Transverse colon (tissue), 4 donors: ENCODE results near the gene PSMF1. TPM values are rescaled to one million over a fixed set of nuclear protein-coding genes. Genes with fewer than 3 reads are reported as not detected.

Experiments
- DNase-seq: peaks from one replicate; pipeline ENCODE4 v3.0.0-alpha.2; 2019
- H3K27ac ChIP-seq, 4 donors: fragments of 200-600 bp; sonication (generic); 2 replicates each; pipeline ENCODE4 v1.5.1; 2016 to 2018; ENCODE audit warnings: inconsistent platforms in 4 of 4
- H3K27me3 ChIP-seq: fragments of 200-600 bp; sonication (generic); 2 replicates; pipeline ENCODE4 v1.5.1; 2017; ENCODE audit warnings: inconsistent platforms
- H3K36me3 ChIP-seq, 4 donors: fragments of 200-600 bp; sonication (generic); 2 replicates each; pipeline ENCODE4 v1.5.1; 2017 to 2019; ENCODE audit warnings: inconsistent platforms in 4 of 4
- H3K4me1 ChIP-seq, 4 donors: fragments of 200-600 bp; sonication (generic); 2 replicates each; pipeline ENCODE4 v1.5.1; 2017 to 2020; ENCODE audit warnings: inconsistent platforms in 4 of 4
- H3K4me3 ChIP-seq, 4 donors: fragments of 200-600 bp; sonication (generic); 1 replicate in 1 of 4; 2 replicates in 3 of 4; pipeline versions ENCODE4 v1.5.1 to v1.6.1; 2017 to 2019; ENCODE audit warnings: inconsistent platforms in 4 of 4
- H3K9me3 ChIP-seq, 2 donors: fragments of 200-600 bp; sonication (generic); 2 replicates each; pipeline ENCODE4 v1.5.1; 2017 to 2019; ENCODE audit warnings: inconsistent platforms in 2 of 2
- EP300 ChIP-seq: sonication (generic); formaldehyde crosslinking; IDR thresholded peaks from one replicate; pipeline ENCODE4 v1.6.1; 2017; ENCODE audit warnings: antibody characterized with exemption, low read depth
- POLR2A ChIP-seq: fragments of 450-650 bp; IDR thresholded peaks from one replicate; pipeline ENCODE4 v1.6.1; 2016; ENCODE audit warnings: antibody characterized with exemption, mild to moderate bottlenecking, moderate library complexity
- POLR2AphosphoS5 ChIP-seq, 3 donors: sonication (generic); formaldehyde crosslinking; IDR thresholded peaks; one replicate each; pipeline ENCODE4 v1.6.1; 2016; ENCODE audit warnings: antibody characterized with exemption in 3 of 3
- WGBS, 2 donors: methylation state at CpG; one replicate each; pipeline ENCODE4 v1.1.5; 2018; ENCODE audit warnings: low coverage in 1 of 2; 5-methylcytosine and 5-hydroxymethylcytosine counted together
- in situ Hi-C, 4 donors: fragments of 200-750 bp; cut with MboI; loops; one replicate each; pipeline versions ENCODE4 v1.15.0 to v1.15.1; 2017; ENCODE audit warnings: low sequenced_read_pairs in 3 of 4, low pct_ligation_motif_present in 1 of 4, low pct_unique_long_range_greater_than_20kb in 1 of 4
- intact Hi-C: fragments of 100-400 bp; cut with DNase I; formaldehyde crosslinking; loops from one replicate; pipeline ENCODE4 v1.15.1; 2023; ENCODE audit warnings: low total_unique reads
- total RNA-seq, 4 donors: library from RNA; depleted of rRNA; stranded (reverse); fragments of >200 nt; gene quantifications; one replicate each; pipeline ENCODE4 v1.1.0, GENCODE V29; 2016
- TF ChIP-seq, protein P1 (sequence below), 5 experiments: fragments of 200-600 bp in 3 of 5; fragments of 450-650 bp in 2 of 5; sonication (generic) in 3 of 5; IDR thresholded peaks; 1 replicate in 2 of 5; 2 replicates in 3 of 5; pipeline ENCODE4 v1.5.1; 2016 to 2017; ENCODE audit warnings: antibody characterized with exemption in 5 of 5, inconsistent platforms in 3 of 5, mild to moderate bottlenecking in 2 of 5, moderate library complexity in 1 of 5

The PSMF1 gene
- total RNA-seq, 4 donors from 2014 or later: 55.1 to 173 (median 120) TPM

DNA sequence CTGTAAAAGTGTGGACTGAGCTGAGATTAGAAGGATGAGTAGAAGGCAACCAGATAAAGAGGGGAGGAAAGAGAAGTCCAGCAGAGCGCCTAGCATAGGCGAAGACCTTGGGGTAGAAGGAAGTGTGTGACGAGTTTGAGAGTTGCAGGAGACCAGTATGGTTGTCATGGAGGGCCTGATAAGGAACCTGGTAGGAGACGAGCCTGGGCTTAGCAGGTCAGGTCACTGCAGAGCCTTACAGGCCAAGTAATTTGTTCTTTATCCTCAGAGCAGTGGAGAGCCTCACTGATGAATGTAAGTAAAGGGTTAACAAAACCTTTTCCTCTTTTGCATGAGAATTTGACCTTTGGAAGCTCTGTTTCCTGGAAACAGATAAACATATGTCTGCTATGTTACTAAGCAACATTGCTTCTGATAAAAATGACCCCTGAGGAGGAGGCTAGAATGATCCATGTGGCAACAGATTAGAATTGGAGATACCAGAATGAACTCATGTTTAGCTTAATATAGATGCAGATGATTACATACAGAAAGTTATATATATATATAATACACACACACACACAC is 69.3 kb downstream of the PSMF1 start:
- TF ChIP-seq POLR2A: no peak
- no peak for TF ChIP-seq EP300
- no peak for TF ChIP-seq POLR2AphosphoS5 (IDR thresholded peaks at IDR 0.05)
- TF ChIP-seq, protein P1, sequence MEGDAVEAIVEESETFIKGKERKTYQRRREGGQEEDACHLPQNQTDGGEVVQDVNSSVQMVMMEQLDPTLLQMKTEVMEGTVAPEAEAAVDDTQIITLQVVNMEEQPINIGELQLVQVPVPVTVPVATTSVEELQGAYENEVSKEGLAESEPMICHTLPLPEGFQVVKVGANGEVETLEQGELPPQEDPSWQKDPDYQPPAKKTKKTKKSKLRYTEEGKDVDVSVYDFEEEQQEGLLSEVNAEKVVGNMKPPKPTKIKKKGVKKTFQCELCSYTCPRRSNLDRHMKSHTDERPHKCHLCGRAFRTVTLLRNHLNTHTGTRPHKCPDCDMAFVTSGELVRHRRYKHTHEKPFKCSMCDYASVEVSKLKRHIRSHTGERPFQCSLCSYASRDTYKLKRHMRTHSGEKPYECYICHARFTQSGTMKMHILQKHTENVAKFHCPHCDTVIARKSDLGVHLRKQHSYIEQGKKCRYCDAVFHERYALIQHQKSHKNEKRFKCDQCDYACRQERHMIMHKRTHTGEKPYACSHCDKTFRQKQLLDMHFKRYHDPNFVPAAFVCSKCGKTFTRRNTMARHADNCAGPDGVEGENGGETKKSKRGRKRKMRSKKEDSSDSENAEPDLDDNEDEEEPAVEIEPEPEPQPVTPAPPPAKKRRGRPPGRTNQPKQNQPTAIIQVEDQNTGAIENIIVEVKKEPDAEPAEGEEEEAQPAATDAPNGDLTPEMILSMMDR (IDR thresholded peaks at IDR 0.05): no peak
- H3K27me3 ChIP-seq: peaks cover 25% of the 10 kb centered on the region
- in situ Hi-C loops: no loop called here
- no peaks in the 10 kb centered on the region for H3K9me3 ChIP-seq
- H3K36me3 ChIP-seq: no peaks in the 10 kb centered on the region
- H3K4me3 ChIP-seq: no peak overlapping the region
- DNase-seq: no peak
- intact Hi-C loops: no loop called here
- no peak overlapping the region for H3K27ac ChIP-seq
- 53 to 56% methylated on average over 4 of the region's 4 CpGs for WGBS, 2 donors
- peaks cover 7 to 24% (median 22%) of the 10 kb centered on the region in 4 donors for H3K4me1 ChIP-seq

GRCh38 chr20:1188347-1188746 is 69.9 kb downstream of the PSMF1 start:
- 100% methylated on average over 1 of the region's 1 CpG for WGBS, 2 donors
- Histone ChIP-seq H3K27ac (no peak overlapping the region), H3K4me1 (peaks cover 7 to 24% (median 22%) of the 10 kb centered on the region in 4 donors), H3K4me3 (no peak overlapping the region), H3K36me3 (no peaks in the 10 kb centered on the region), H3K9me3 (no peaks in the 10 kb centered on the region), H3K27me3 (peaks cover 25% of the 10 kb centered on the region)
- no peak for DNase-seq
- TF ChIP-seq, protein P1 (IDR thresholded peaks at IDR 0.05): no peak
- in situ Hi-C loops (no loop called here), intact Hi-C loops (no loop called here)

DNA sequence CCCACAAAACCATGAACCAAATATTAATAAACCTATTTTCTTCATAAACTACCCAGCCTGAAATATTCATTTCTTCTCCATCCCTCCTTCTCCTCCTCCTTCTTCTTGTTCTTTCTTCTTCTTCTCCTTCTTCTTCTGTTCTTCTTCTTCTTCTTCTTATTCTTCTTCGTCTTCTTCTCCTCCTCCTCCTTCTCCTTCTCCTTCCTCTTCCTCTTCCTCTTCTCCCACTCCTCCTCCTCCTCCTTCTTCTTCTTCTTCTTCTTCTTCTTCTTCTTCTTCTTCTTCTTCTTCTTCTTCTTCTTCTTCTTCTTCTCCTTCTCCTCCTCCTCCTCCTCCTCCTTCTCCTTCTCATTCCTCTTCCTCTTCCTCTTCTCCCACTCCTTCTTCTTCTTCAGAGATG is 71.4 kb downstream of the PSMF1 start:
- intact Hi-C loops: no loop called here

DNA sequence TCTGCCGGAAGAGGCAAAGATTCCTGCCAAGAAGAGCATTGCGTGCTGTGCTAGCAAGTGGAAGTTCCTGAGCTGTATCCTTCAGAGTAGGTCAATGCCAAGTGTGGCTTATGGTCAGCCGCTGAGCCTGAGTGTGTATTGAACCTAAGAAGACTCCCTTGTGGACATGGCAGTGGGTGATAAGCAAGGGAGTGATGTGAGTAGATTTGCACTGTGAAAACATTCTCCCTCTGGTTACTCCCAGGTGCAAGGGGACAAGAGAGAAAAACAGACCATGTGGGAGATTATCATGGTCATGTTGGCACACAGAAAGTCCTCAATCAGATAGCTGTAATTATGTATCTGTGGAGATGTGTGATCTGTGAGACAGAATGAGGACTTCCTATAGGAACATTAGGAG is 72.4 kb downstream of the PSMF1 start:
- H3K36me3 ChIP-seq: no peaks in the 10 kb centered on the region
- TF ChIP-seq, protein P1 (IDR thresholded peaks at IDR 0.05): no peak
- TF ChIP-seq POLR2A (no peak), EP300 (no peak), POLR2AphosphoS5 (IDR thresholded peaks at IDR 0.05) (no peak)
- WGBS, 2 donors: 92 to 100% methylated on average over 1 to 3 of the region's 3 CpGs
- peaks cover 2 to 11% (median 10%) of the 10 kb centered on the region in 4 donors for H3K4me1 ChIP-seq
- DNase-seq: no peak
- H3K4me3 ChIP-seq: no peak overlapping the region
- peaks cover 3% of the 10 kb centered on the region for H3K27me3 ChIP-seq
- in situ Hi-C loops: no loop called here
- intact Hi-C loops: no loop called here
- no peaks in the 10 kb centered on the region for H3K9me3 ChIP-seq
- H3K27ac ChIP-seq: no peak overlapping the region

More for the DNA sequence above, 71.4 kb downstream of the PSMF1 start:
- in situ Hi-C loops: no loop called here
- H3K9me3 ChIP-seq: no peaks in the 10 kb centered on the region
- no peak overlapping the region for H3K27ac ChIP-seq
- peaks cover 5 to 21% (median 20%) of the 10 kb centered on the region in 4 donors for H3K4me1 ChIP-seq
- no peak overlapping the region for H3K4me3 ChIP-seq
- H3K36me3 ChIP-seq: no peaks in the 10 kb centered on the region
- no peak for DNase-seq
- H3K27me3 ChIP-seq: peaks cover 13% of the 10 kb centered on the region
- TF ChIP-seq EP300: no peak
- TF ChIP-seq, protein P1 (IDR thresholded peaks at IDR 0.05): no peak
- 78 to 100% methylated on average over 1 of the region's 1 CpG for WGBS, 2 donors
